CD4-positive, CD25-positive, alpha-beta regulatory T cell (primary cell): ENCODE measurements around the gene ZNF764. TPM values are rescaled to one million over a fixed set of nuclear protein-coding genes. Genes with fewer than 3 reads are reported as not detected.
"Not testable (repeated sequence)": the region's sequence is repeated elsewhere in the genome, so short reads cannot be mapped to it uniquely, and the experiment has no call there.

Experiments used
- ATAC-seq, 2 donors: fragments of 150-1000 bp; cut with Tn5 transposase; one replicate each; pipeline ENCODE4 v1.10.0; 2021; ENCODE audit warnings: low read depth in 2 of 2, moderate number of reproducible peaks in 2 of 2, moderate library complexity in 1 of 2
- DNase-seq, 3 donors: peaks; one replicate each; pipeline versions ENCODE4 v3.0.0 to v3.0.0-alpha.2; 2012 to 2022; ENCODE audit warnings: mixed read lengths in 1 of 3
- H3K27ac ChIP-seq: one replicate; pipeline ENCODE4 v1.7.0; 2013; ENCODE audit warnings: mild to moderate bottlenecking, low read length; ENCODE audit not compliant: insufficient read depth, poor library complexity, severe bottlenecking
- H3K27me3 ChIP-seq: one replicate; pipeline ENCODE4 v1.7.0; 2013; ENCODE audit warnings: low read length; ENCODE audit not compliant: control insufficient read depth, insufficient read depth
- H3K36me3 ChIP-seq: one replicate; pipeline ENCODE4 v1.7.0; 2013; ENCODE audit warnings: mild to moderate bottlenecking, low read length, moderate library complexity; ENCODE audit not compliant: control insufficient read depth, insufficient read depth
- H3K4me1 ChIP-seq: 2 replicates; pipeline ENCODE4 v1.7.0; 2013; ENCODE audit warnings: mild to moderate bottlenecking, low read length; ENCODE audit not compliant: insufficient read depth, control insufficient read depth, poor library complexity, severe bottlenecking
- H3K4me3 ChIP-seq: one replicate; pipeline ENCODE4 v1.7.0; 2013; ENCODE audit warnings: low read depth, mild to moderate bottlenecking, low read length, moderate library complexity
- H3K9me3 ChIP-seq, 2 experiments: 1 replicate in 1 of 2; 2 replicates in 1 of 2; pipeline ENCODE4 v1.7.0; 2013; ENCODE audit warnings: low read length in 2 of 2, mild to moderate bottlenecking in 1 of 2, moderate library complexity in 1 of 2; ENCODE audit not compliant: control insufficient read depth in 2 of 2
- H3K27ac Mint-ChIP-seq, 3 donors: one replicate each; pipeline ENCODE4 v1.8.0; 2020 to 2022; ENCODE audit warnings: mild to moderate bottlenecking in 3 of 3, mixed read lengths in 3 of 3, moderate library complexity in 2 of 3
- H3K27me3 Mint-ChIP-seq: one replicate; pipeline ENCODE4 v1.8.0; 2022; ENCODE audit warnings: mild to moderate bottlenecking, mixed read lengths
- H3K36me3 Mint-ChIP-seq: one replicate; pipeline ENCODE4 v1.8.0; 2020; ENCODE audit warnings: mixed read lengths
- H3K4me1 Mint-ChIP-seq, 4 donors: one replicate each; pipeline ENCODE4 v1.8.0; 2020 to 2022; ENCODE audit warnings: mixed read lengths in 4 of 4, mild to moderate bottlenecking in 1 of 4
- H3K4me3 Mint-ChIP-seq, 4 donors: one replicate each; pipeline ENCODE4 v1.8.0; 2020 to 2022; ENCODE audit warnings: mild to moderate bottlenecking in 4 of 4, mixed read lengths in 4 of 4, moderate library complexity in 3 of 4
- H3K9me3 Mint-ChIP-seq, 7 donors: one replicate each; pipeline ENCODE4 v1.8.0; 2020 to 2022; ENCODE audit warnings: mixed read lengths in 7 of 7, mild to moderate bottlenecking in 3 of 7, moderate library complexity in 2 of 7
- polyA plus RNA-seq, 4 donors: library from polyadenylated mRNA; unstranded; fragments of 300-500 nt; fragmentation: Illumina TruSeq; gene quantifications; one replicate each; pipeline ENCODE4 v1.2.3, GENCODE V29; 2021
- total RNA-seq: library from RNA; stranded (reverse); gene quantifications from one replicate; pipeline ENCODE4 v1.2.3, GENCODE V29; 2022

The ZNF764 gene
- total and polyA plus RNA-seq, 5 donors from 2014 or later, result 4.8 to 15.6 (median 6.1) TPM

DNA sequence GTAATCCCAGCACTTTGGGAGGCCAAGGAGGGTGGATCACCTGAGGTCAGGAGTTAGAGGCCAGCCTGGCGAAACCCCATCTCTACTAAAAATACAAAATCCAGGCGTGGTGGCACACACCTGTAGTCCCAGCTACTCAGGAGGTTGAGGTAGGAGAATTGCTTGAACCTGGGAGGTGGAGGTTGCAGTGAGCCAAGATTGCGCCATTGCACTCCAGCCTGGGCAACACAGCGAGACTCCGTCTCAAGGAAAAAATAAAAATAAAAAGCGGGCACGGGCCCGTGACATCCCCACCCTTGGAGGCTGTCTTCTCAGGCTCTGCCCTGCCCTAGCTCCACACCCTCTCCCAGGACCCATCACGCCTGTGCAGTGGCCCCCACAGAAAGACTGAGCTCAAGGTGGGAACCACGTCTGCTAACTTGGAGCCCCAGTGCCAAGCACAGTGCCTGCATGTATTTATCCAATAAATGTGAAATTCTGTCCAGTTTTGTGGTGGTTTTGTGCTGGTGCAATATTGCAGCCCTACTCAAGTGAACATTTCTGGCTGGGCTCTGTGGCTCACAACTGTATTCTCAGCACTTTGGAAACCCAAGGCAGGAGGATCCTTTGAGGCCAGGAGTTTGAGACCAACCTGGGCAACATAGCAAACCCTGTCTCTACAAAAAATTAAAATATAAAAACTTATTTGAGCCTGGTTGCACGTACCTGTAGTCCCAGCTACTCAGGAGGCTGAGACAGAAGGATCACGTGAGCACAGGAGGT lies 35.3 kb downstream of the ZNF764 start:
- not testable (repeated sequence) for DNase-seq, H3K27ac ChIP-seq, H3K4me3 ChIP-seq, H3K27me3 Mint-ChIP-seq, H3K9me3 Mint-ChIP-seq, H3K27me3 ChIP-seq, H3K9me3 ChIP-seq, H3K4me1 ChIP-seq, ATAC-seq
- peak overlapping the region in 1 of 4 donors; percentile 26 for H3K4me3 Mint-ChIP-seq
- H3K4me1 Mint-ChIP-seq, result peaks cover 2 to 16% (median 9%) of the 10 kb centered on the region in 4 donors
- H3K36me3 Mint-ChIP-seq, result peaks cover 23% of the 10 kb centered on the region
- H3K27ac Mint-ChIP-seq, result peak overlapping the region; percentile 0 to 89 (median 25)
- H3K36me3 ChIP-seq, result peaks cover 32% of the 10 kb centered on the region

- Mint-ChIP-seq H3K36me3 (peaks cover 27% of the 10 kb centered on the region), H3K9me3 (peaks cover 0 to 2% (median 0%) of the 10 kb centered on the region in 7 donors), H3K27ac (peak overlapping the region in 2 of 3 donors; percentile 0 to 26), H3K27me3 (no peaks in the 10 kb centered on the region), H3K4me1 (peaks cover 0 to 8% (median 3%) of the 10 kb centered on the region in 4 donors), H3K4me3 (peak overlapping the region in 2 of 4 donors; percentile 7 to 26)
- Histone ChIP-seq H3K4me1 (peaks cover under 1% of the 10 kb centered on the region), H3K36me3 (peaks cover 40% of the 10 kb centered on the region), H3K9me3 (no peaks in the 10 kb centered on the region), H3K27ac (no peak overlapping the region), H3K4me3 (no peak overlapping the region), H3K27me3 (no peaks in the 10 kb centered on the region)
- ATAC-seq (no peak), DNase-seq (no peak)
These were observed 36.1 kb downstream of the ZNF764 start for GRCh38 chr16:30521873-30522641.

DNA sequence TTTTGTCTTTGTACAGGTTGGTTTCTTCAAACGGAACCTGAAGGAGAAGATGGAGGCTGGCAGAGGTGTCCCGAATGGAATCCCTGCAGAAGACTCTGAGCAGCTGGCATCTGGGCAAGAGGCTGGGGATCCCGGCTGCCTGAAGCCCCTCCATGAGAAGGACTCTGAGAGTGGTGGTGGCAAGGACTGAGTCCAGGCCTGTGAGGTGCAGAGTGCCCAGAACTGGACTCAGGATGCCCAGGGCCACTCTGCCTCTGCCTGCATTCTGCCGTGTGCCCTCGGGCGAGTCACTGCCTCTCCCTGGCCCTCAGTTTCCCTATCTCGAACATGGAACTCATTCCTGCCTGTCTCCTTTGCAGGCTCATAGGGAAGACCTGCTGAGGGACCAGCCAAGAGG lies 36.7 kb downstream of the ZNF764 start:
- H3K9me3 ChIP-seq, result no peaks in the 10 kb centered on the region
- DNase-seq (no peak), ATAC-seq (no peak)
- no peaks in the 10 kb centered on the region for H3K4me1 ChIP-seq
- H3K36me3 ChIP-seq, result peaks cover 46% of the 10 kb centered on the region
- no peak overlapping the region for H3K27ac ChIP-seq
- H3K27ac Mint-ChIP-seq, result peak overlapping the region in 1 of 3 donors; percentile 26
- no peaks in the 10 kb centered on the region for H3K27me3 ChIP-seq
- H3K4me1 Mint-ChIP-seq, result peaks cover 0 to 8% (median 3%) of the 10 kb centered on the region in 4 donors
- H3K36me3 Mint-ChIP-seq, result peaks cover 30% of the 10 kb centered on the region
- H3K4me3 ChIP-seq, result no peak overlapping the region
- no peak overlapping the region for H3K4me3 Mint-ChIP-seq
- no peaks in the 10 kb centered on the region for H3K27me3 Mint-ChIP-seq
- H3K9me3 Mint-ChIP-seq, result peaks cover 0 to 3% (median 0%) of the 10 kb centered on the region in 7 donors

- H3K9me3 ChIP-seq, result no peaks in the 10 kb centered on the region
- no peak overlapping the region for H3K4me3 ChIP-seq
- H3K36me3 ChIP-seq, result peaks cover 65% of the 10 kb centered on the region
- Mint-ChIP-seq H3K27me3 (no peaks in the 10 kb centered on the region), H3K27ac (no peak overlapping the region), H3K9me3 (peaks cover 0 to 2% (median 0%) of the 10 kb centered on the region in 7 donors), H3K36me3 (peaks cover 41% of the 10 kb centered on the region), H3K4me3 (no peak overlapping the region), H3K4me1 (peaks cover 0 to 4% (median 1%) of the 10 kb centered on the region in 4 donors)
- no peak for ATAC-seq
- H3K27me3 ChIP-seq, result no peaks in the 10 kb centered on the region
- no peak for DNase-seq
- no peaks in the 10 kb centered on the region for H3K4me1 ChIP-seq
- no peak overlapping the region for H3K27ac ChIP-seq
These were observed 38.8 kb downstream of the ZNF764 start for GRCh38 chr16:30519120-30520049.

DNA sequence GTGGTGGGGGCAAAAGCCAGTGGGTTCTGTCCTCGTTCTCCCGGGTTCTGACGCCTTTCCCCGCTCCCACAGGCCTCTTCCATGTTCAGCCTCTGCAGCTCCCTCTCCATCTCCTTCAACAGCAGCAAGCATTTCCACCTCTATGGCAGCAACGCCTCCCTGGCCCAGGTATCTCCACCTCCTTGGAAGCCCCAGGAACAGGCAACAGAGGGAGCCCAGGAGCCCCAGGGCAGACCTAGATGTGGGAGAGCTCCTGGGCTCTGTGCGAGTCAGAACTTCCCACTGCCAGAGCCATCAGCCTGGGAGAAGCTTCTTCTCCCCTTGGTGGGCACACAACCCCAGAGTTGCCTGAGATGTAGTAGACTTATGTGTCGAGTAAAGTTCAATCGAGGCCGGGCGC lies 39.6 kb downstream of the ZNF764 start:
- no peak overlapping the region for H3K4me3 Mint-ChIP-seq
- H3K27me3 ChIP-seq, result no peaks in the 10 kb centered on the region
- H3K9me3 ChIP-seq, result no peaks in the 10 kb centered on the region
- H3K4me1 ChIP-seq, result no peaks in the 10 kb centered on the region
- no peak for DNase-seq
- no peak for ATAC-seq
- peaks cover 0 to 4% (median 1%) of the 10 kb centered on the region in 4 donors for H3K4me1 Mint-ChIP-seq
- no peak overlapping the region for H3K4me3 ChIP-seq
- H3K36me3 Mint-ChIP-seq, result peaks cover 45% of the 10 kb centered on the region
- peaks cover 0 to 2% (median 0%) of the 10 kb centered on the region in 7 donors for H3K9me3 Mint-ChIP-seq
- peaks cover 71% of the 10 kb centered on the region for H3K36me3 ChIP-seq
- no peak overlapping the region for H3K27ac ChIP-seq
- no peaks in the 10 kb centered on the region for H3K27me3 Mint-ChIP-seq
- H3K27ac Mint-ChIP-seq, result peak overlapping the region in 1 of 3 donors; percentile 78

- Histone ChIP-seq H3K4me3 (no peak overlapping the region), H3K9me3 (no peaks in the 10 kb centered on the region), H3K27ac (no peak overlapping the region), H3K4me1 (no peaks in the 10 kb centered on the region), H3K36me3 (peaks cover 91% of the 10 kb centered on the region), H3K27me3 (no peaks in the 10 kb centered on the region)
- Mint-ChIP-seq H3K4me1 (peaks cover 0 to 4% (median 1%) of the 10 kb centered on the region in 4 donors), H3K27ac (no peak overlapping the region), H3K4me3 (no peak overlapping the region), H3K9me3 (peaks cover 0 to 2% (median 0%) of the 10 kb centered on the region in 7 donors), H3K27me3 (no peaks in the 10 kb centered on the region), H3K36me3 (peaks cover 63% of the 10 kb centered on the region)
- ATAC-seq (no peak), DNase-seq (no peak)
These were observed 42.9 kb downstream of the ZNF764 start for GRCh38 chr16:30515275-30515674.

DNA sequence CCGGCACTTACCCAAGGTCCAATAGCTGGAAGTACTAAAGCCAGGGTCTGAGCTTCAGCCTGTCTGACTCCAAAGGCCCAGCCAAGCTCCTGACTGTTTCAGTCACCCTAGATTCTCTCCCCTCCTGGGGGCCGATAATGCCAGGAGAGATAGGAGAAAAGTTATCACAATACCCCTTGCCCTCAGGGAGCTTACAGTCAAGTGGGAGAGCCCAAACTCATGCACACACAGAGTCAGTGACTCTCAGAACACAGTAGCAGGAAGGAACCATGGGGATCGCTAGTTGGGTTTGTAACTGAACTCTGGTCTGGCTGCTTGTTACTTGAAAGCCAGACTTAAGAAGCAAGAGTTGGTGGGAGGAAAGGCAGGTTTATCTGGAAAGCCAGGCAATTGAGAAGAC lies 46.7 kb downstream of the ZNF764 start:
- Histone ChIP-seq H3K36me3 (peaks cover 83% of the 10 kb centered on the region), H3K27me3 (no peaks in the 10 kb centered on the region), H3K4me1 (no peaks in the 10 kb centered on the region), H3K27ac (no peak overlapping the region), H3K9me3 (no peaks in the 10 kb centered on the region), H3K4me3 (no peak overlapping the region)
- Mint-ChIP-seq H3K9me3 (peaks cover 0 to 1% (median 0%) of the 10 kb centered on the region in 7 donors), H3K36me3 (peaks cover 46% of the 10 kb centered on the region), H3K27me3 (no peaks in the 10 kb centered on the region), H3K4me3 (no peak overlapping the region), H3K4me1 (peaks cover 0 to 4% (median 1%) of the 10 kb centered on the region in 4 donors), H3K27ac (peak overlapping the region; percentile 0 to 85 (median 60))
- no peak for ATAC-seq
- no peak for DNase-seq
